GM19035 (cell line): ENCODE results near the gene IQGAP3.

Experiments used
- ATAC-seq: cut with Tn5 transposase; IDR thresholded peaks from one replicate; pipeline ENCODE4 v1.9.1; 2021; ENCODE audit not compliant: unreplicated experiment

Gene IQGAP3

GRCh38 chr1:156546267-156546666, 26.1 kb downstream of the IQGAP3 start:
- ATAC-seq: no peak

DNA sequence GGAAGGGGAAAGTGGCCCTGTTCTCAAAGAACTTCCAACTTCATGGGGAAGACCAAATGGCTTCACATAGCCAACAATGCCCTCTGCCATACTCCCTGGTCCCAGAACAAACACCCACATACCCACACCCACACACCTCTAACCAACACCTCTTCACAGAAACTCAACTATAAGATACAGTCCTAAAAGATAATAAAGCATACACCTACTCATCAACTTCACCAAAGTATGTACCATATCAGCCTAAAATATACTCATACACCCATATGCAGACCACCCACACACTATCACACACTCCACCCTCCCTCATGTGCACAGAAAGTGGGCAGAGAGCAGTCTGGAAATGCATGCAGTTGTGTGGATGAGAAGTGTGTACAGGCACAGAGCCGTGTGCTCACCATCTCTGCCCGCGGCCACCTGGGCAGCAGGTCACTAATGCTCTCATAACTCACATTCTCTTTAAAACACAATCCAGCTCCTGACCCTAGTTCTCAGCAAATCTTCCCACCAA, 27.7 kb downstream of the IQGAP3 start:
- ATAC-seq: no peak

GRCh38 chr1:156543066-156543465, 29.3 kb downstream of the IQGAP3 start:
- ATAC-seq: no peak

- ATAC-seq: no peak
Measured at GRCh38 chr1:156540955-156541354, 31.4 kb downstream of the IQGAP3 start.

DNA sequence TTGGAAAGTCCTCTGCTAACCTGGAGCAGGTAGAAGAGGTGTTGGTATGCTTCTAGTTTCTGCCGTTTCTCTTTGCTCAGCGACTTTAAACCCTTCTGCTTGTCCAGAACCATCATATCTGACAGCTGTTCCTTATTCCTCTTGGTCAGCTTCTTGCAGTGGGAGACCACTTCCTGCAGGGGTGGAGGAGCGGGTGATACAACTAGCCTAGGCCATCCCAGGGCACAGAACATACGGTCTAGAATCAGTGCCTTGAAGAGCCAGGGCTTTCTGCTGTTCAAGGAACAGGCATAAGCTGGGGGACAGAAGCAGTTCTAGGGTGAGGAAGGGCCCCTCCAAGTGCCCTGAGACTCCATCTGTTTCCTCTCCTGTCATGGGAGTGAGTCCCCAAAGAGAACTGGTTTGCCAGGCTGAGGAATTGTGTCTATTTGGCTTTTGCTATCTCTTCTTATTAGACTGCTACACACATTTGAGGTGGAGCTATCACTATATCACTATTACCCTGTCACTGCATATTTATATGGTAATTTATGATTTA, 32.5 kb downstream of the IQGAP3 start:
- no peak for ATAC-seq

DNA sequence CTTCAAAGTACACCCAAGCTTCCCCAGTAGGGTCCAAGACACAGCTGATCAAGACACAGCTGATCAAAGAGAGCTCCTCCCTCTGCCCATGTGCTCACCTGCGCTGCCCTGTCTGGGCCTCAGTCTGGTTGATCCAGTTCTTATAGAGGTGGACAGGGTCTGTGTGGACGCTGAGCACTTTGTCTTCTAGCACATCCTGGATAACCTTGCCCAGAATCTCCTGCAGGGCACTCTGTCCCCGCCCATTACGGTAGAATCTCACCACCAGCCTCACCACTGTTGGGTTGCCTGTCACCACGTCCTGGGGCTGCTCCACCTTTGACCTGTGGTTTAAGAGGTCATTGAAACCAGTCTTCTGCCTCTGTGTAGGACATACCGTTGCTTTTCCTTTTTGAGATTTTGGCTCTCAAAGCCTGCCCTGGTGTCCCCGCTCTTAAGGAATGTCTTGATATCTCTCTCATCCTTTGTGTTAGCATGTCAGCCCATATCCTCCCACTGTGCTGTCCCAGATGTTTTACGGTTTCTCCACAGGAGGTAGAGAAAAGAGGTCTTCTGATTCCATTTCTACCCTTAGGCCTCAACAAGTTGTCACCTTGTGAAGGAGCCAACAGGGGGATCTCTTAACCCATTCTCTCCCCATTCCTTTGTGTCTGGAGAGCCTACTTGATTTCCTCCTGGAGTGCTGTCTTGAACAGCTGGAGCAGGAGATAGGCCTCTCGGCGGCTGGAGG, 33.5 kb downstream of the IQGAP3 start:
- ATAC-seq: no peak

DNA sequence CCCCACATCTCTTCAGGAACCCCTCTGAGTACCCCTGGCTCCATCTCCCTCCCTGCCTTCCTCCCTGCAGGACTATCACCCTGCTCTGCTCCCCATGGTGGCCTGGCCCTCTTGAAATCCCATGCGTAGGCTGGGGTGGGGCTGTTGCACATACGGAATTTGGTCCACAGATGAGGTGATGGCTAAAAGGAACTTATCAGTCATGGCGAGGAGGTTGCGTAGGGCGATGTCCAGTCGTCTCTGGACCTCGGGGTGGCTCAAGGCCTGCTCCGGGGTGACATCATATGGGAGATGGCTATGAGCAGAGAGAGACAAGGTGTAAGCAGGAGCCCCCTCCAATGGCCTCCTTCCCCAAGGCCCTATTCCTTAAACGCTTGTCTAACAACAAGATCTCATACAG, 35.3 kb downstream of the IQGAP3 start:
- no peak for ATAC-seq

DNA sequence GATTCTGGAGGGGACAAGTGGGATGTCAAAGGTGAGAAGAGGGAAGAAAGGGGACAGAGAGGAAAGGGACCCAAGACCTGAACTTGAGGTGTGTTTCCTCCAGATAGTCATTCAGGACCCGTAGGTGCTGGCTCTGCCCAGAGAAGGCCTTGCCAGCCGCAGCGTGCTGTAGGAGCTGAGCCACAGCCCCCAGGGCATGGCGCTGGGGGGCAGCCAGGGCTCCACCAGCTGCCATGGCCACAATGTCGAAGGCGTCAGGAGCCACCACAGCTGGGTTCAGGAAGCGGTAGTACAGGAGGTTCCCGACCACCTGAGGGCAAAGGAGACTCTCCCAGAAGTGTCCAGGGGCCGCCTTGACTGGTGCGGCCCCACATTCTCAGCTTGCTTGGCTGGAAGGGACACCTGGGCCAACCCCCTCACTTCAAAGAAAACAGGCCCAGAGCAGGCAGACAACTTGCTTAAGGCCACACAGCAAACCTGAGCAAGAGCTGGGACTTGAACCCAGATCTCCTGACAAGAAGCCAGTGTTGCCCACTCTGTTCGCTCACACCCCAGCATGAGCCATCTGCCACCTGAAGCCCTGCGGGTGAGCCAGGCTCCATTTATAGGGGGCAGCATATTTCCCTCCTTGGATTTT, 37.8 kb downstream of the IQGAP3 start:
- ATAC-seq: no peak

- ATAC-seq: no peak
Measured at GRCh38 chr1:156533568-156534220, 38.7 kb downstream of the IQGAP3 start.

- ATAC-seq: no peak
Measured at GRCh38 chr1:156532374-156532773, 40.0 kb downstream of the IQGAP3 start.

- no peak for ATAC-seq
Measured at GRCh38 chr1:156530006-156530405, 42.4 kb downstream of the IQGAP3 start.

GRCh38 chr1:156528875-156529425, 43.4 kb downstream of the IQGAP3 start:
- no peak for ATAC-seq

DNA sequence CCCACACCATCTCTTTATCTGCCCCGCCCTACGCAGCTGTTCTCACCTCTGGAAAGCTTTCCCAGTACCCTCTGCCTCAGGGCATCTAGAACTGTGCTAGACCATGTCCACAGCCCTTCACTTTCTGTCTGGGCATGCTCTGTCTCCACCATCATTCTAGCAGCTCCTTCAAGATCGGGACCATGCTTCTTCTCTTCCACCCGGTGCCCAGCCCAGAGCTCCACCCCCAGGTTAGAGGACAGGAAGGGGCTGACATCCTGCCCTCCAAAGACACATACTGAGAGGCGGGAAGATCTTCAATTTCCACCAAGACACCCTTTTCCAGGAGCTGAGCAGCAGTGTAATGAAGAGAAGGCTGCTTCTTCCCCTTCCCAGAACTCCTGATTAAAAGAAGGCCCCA, 44.1 kb downstream of the IQGAP3 start:
- ATAC-seq: no peak

GRCh38 chr1:156527584-156527983, 44.8 kb downstream of the IQGAP3 start:
- ATAC-seq: no peak

GRCh38 chr1:156525856-156526489, 46.4 kb downstream of the IQGAP3 start:
- no peak for ATAC-seq

- ATAC-seq: no peak
Measured at GRCh38 chr1:156525071-156525501, 47.3 kb downstream of the IQGAP3 start.

DNA sequence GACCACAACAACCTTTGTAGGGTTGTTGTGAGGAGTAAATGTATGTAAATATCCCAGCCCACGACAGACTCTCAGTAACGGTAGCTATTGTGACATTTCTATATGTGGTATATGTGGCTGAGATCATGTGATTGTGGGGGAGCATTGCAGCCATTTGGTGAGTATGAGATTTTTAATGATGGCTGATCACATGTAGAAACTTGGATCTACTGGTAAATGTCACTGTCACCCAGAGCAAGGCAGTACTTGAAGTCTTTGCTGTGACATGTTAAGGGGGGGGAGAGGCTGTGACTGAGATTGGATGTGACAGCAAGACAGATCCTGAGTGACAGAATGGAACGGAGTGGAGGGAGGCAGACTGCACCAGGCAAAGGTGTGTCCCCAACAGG, 47.9 kb downstream of the IQGAP3 start:
- ATAC-seq: no peak

DNA sequence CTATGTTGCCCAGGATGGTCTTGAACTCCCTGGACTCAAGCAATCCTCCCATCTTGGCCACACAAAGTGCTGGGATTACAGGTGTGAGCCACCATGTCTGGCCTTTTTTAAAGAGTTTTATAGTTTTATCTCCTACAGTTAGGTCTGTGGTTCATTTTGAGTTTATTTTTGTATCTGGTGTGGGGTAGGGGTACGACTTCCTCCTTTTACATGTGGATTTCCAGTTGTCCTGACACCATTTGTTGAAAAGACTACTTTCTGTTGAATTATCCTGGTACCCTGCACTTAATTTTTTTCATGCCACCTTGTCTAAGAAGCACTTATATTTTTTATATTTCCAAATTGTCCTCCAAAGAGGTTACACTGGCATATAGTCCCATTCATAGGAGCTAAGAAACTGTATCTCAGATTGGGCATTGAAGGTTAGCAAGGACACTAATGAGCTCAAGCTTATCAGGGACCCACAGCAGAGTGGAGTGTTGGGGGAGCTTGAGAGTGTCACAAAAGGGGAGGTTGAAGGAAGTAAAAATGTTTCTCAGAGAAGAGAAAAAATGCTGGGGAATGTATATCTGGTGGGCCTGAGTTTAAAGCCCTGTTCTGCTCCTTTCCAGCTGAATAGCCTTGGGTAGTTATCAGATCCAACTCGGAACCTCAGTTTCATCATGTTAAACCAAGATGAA, 48.4 kb downstream of the IQGAP3 start:
- ATAC-seq: no peak

DNA sequence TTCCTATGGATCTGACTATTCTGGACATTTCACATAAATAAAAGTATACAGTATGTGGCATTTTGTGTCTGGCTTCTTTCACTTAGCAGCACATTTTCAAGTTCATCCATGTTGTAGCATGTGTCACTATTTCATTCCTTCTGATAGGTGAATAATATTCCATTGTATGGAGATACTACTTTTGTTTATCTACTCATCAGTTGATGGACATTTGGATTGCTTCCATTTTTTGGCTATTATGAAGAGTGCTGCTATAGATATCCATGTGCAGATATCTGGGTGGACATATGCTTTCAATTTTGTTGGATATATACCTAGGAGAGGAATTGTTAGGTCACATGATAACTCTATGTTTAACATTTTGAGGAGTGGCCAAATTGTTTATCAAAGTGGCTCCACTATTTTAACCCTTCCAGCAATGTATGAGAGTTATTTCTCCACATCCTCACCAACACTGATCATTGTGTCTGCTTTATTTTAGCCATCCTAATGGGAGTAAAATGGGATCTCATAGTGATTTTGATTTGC, 49.9 kb downstream of the IQGAP3 start:
- no peak for ATAC-seq

- ATAC-seq: no peak
Measured at GRCh38 chr1:156517748-156518147, 54.6 kb downstream of the IQGAP3 start.
